ENCODE results near the gene FOXB1. TPM values are rescaled to one million over a fixed set of nuclear protein-coding genes. Genes with fewer than 3 reads are reported as not detected.

FOXB1 gene
- total and polyA plus RNA-seq, 2 donors (not counting 1 experiment from before 2014, with no cell fraction given), result not detected

DNA sequence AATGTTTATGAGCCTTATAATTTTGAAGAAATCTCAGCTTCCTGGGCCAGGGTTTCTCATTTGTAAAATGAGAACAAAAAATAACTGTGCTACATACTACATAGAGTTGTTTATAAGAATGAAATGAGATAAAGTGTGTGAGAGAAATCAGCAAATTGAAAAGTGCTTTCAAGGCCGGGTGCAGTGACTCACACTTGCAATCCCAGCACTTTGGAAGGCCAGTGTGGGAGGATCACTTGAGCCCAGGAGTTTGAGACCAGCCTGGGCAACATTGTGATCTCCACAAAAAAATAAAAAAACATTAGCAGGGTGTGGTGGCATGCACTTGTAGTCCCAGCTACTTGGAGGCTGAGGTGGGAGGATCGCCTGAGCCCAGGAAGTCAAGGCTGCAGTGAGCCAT is 22.4 kb downstream of the FOXB1 start:
- Mint-ChIP-seq H3K27me3 (peaks cover 36% of the 10 kb centered on the region), H3K27ac (no peak overlapping the region), H3K4me3 (no peak overlapping the region), H3K4me1 (no peaks in the 10 kb centered on the region), H3K9me3 (ENCODE audit: insufficient read depth) (peaks cover 3% of the 10 kb centered on the region)
- Histone ChIP-seq H3K4me3 (ENCODE audit: control extremely low read depth in 1 of 5, extremely low read depth in 1 of 5, insufficient read depth in 1 of 5, low read depth in 2 of 5, low read length in 4 of 5) (no peak overlapping the region), H3K9me3 (ENCODE audit: control extremely low read depth in 1 of 3, control insufficient read depth in 2 of 3, insufficient read depth in 1 of 3, low read length in 2 of 3) (no peaks in the 10 kb centered on the region), H3K27ac (ENCODE audit: low read length in 2 of 2) (no peak overlapping the region), H3K9ac (ENCODE audit: low read length) (no peak overlapping the region), H3K4me1 (ENCODE audit: control insufficient read depth in 2 of 2, insufficient read depth in 2 of 2, low read length in 2 of 2) (no peaks in the 10 kb centered on the region), H3K4me2 (replicated peaks; ENCODE audit: low read depth, low read length, poor library complexity, severe bottlenecking) (no peak overlapping the region), H2AFZ (ENCODE audit: insufficient read depth, low read depth, low read length, poor library complexity, severe bottlenecking) (no peak overlapping the region), H3K36me3 (replicated peaks in 1 of 2; ENCODE audit: control extremely low read depth in 1 of 2, control insufficient read depth in 1 of 2, extremely low read depth in 1 of 2, insufficient read depth in 2 of 2, low read length in 1 of 2) (no peaks in the 10 kb centered on the region), H3K27me3 (replicated peaks in 1 of 4; ENCODE audit: control extremely low read depth in 1 of 4, control insufficient read depth in 3 of 4, insufficient read depth in 4 of 4, low read length in 3 of 4) (peaks cover 0 to 9% (median 0%) of the 10 kb centered on the region in 4 experiments), H3K79me2 (ENCODE audit: control insufficient read depth, insufficient read depth, low read length) (no peaks in the 10 kb centered on the region), H4K20me1 (ENCODE audit: control insufficient read depth, insufficient read depth, low read length, poor library complexity, severe bottlenecking) (no peaks in the 10 kb centered on the region)
- ATAC-seq (ENCODE audit: low read depth) (no peak), DNase-seq (no peak)
- no peak for TF ChIP-seq EZH2 (IDR thresholded peaks at IDR 0.05; ENCODE audit: borderline replicate concordance, insufficient read depth, low read depth, low read length, poor library complexity, severe bottlenecking)
- no peak for TF ChIP-seq CTCF (IDR thresholded peaks at IDR 0.05)
- intact Hi-C loops (cut with micrococcal nuclease), result no loop called here
- ChIA-PET CTCF (no interaction called here), POLR2A (no interaction called here)
- WGBS (ENCODE audit: insufficient coverage), result 100% methylated on average over 1 of the region's 2 CpGs

DNA sequence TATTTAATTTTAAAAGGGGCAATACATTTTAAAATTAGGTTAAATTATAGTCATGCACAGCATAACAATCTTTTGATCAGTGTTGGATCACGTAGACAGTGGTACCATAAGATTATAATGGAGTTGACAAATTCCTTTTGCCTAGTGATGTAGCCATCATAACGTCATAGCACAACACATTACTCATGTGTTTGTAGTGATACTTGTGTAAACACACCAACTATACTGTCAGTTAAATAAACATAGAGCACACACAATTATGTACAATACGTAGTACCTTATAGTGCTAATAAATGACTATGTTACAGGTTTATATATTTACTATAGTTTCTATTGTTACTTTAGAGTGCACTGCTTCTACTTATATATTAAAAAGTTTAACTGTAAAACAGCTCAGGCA is 31.2 kb downstream of the FOXB1 start:
- H3K4me3 ChIP-seq (ENCODE audit: control extremely low read depth in 1 of 5, extremely low read depth in 1 of 5, insufficient read depth in 1 of 5, low read depth in 2 of 5, low read length in 4 of 5), result no peak overlapping the region
- no peaks in the 10 kb centered on the region for H3K4me1 Mint-ChIP-seq
- H3K27me3 Mint-ChIP-seq, result peaks cover 22% of the 10 kb centered on the region
- H3K27me3 ChIP-seq (replicated peaks in 1 of 4; ENCODE audit: control extremely low read depth in 1 of 4, control insufficient read depth in 3 of 4, insufficient read depth in 4 of 4, low read length in 3 of 4), result no peaks in the 10 kb centered on the region
- no peaks in the 10 kb centered on the region for H3K79me2 ChIP-seq (ENCODE audit: control insufficient read depth, insufficient read depth, low read length)
- no peak overlapping the region for H3K4me2 ChIP-seq (replicated peaks; ENCODE audit: low read depth, low read length, poor library complexity, severe bottlenecking)
- no peaks in the 10 kb centered on the region for H3K4me1 ChIP-seq (ENCODE audit: control insufficient read depth in 2 of 2, insufficient read depth in 2 of 2, low read length in 2 of 2)
- H4K20me1 ChIP-seq (ENCODE audit: control insufficient read depth, insufficient read depth, low read length, poor library complexity, severe bottlenecking), result no peaks in the 10 kb centered on the region
- no peak for DNase-seq
- H3K4me3 Mint-ChIP-seq, result no peak overlapping the region
- no peak overlapping the region for H2AFZ ChIP-seq (ENCODE audit: insufficient read depth, low read depth, low read length, poor library complexity, severe bottlenecking)
- WGBS (ENCODE audit: insufficient coverage), result no CpG with 5 or more reads among the region's 3 CpGs
- ATAC-seq (ENCODE audit: low read depth), result no peak
- H3K27ac Mint-ChIP-seq, result no peak overlapping the region
- no peak overlapping the region for H3K27ac ChIP-seq (ENCODE audit: low read length in 2 of 2)
- TF ChIP-seq EZH2 (IDR thresholded peaks at IDR 0.05; ENCODE audit: borderline replicate concordance, insufficient read depth, low read depth, low read length, poor library complexity, severe bottlenecking) (no peak), CTCF (IDR thresholded peaks at IDR 0.05) (no peak)
- H3K9me3 Mint-ChIP-seq (ENCODE audit: insufficient read depth), result peaks cover 3% of the 10 kb centered on the region
- H3K9me3 ChIP-seq (ENCODE audit: control extremely low read depth in 1 of 3, control insufficient read depth in 2 of 3, insufficient read depth in 1 of 3, low read length in 2 of 3), result no peaks in the 10 kb centered on the region
- ChIA-PET POLR2A (no interaction called here), CTCF (no interaction called here)
- H3K9ac ChIP-seq (ENCODE audit: low read length), result no peak overlapping the region
- intact Hi-C loops (cut with micrococcal nuclease), result no loop called here
- H3K36me3 ChIP-seq (replicated peaks in 1 of 2; ENCODE audit: control extremely low read depth in 1 of 2, control insufficient read depth in 1 of 2, extremely low read depth in 1 of 2, insufficient read depth in 2 of 2, low read length in 1 of 2), result no peaks in the 10 kb centered on the region
